IMR-90 (cell line): ENCODE data around the gene HOXD9. TPM values are rescaled to one million over a fixed set of nuclear protein-coding genes. Genes with fewer than 3 reads are reported as not detected.

Experiments used
- ATAC-seq: fragments of 200-7000 bp; cut with Tn5 transposase; 2 replicates; pipeline ENCODE4 v1.9.1; 2020; ENCODE audit warnings: low read depth, mild to moderate bottlenecking, moderate library complexity
- BruUV-seq: library from RNA; stranded (reverse); fragments of 400-500 nt; replicated peaks from 2 replicates; lab custom pipeline; 2021; lab: Mats Ljungman, UMichigan
- CTCF ChIA-PET: fragments of 300-600 bp; formaldehyde crosslinking; extraction: SDS; loops from one replicate; lab custom pipeline; 2021; ENCODE audit warnings: antibody characterized with exemption; lab: Yijun Ruan, JAX
- POLR2A ChIA-PET: fragments of 300-600 bp; sonication (Branson Sonifier 250); formaldehyde crosslinking; loops from one replicate; lab custom pipeline; 2022; ENCODE audit warnings: antibody characterized with exemption; ENCODE audit not compliant: unreplicated experiment; lab: Charles Lee
- DNase-seq: peaks from one replicate; pipeline ENCODE4 v3.0.0; 2013
- H2AFZ ChIP-seq: replicated peaks from 2 replicates; pipeline ENCODE3; 2013; ENCODE audit warnings: low read length, mild to moderate bottlenecking; ENCODE audit not compliant: poor library complexity
- H2AK5ac ChIP-seq: 2 replicates; pipeline ENCODE4 v1.6.1; 2013; ENCODE audit warnings: low read depth, low read length, inconsistent platforms
- H2AK9ac ChIP-seq: replicated peaks from 2 replicates; pipeline ENCODE3; 2013; ENCODE audit warnings: mild to moderate bottlenecking, low read depth, low read length, moderate library complexity; ENCODE audit not compliant: poor library complexity
- H2BK120ac ChIP-seq: 2 replicates; pipeline ENCODE4 v1.6.1; 2013; ENCODE audit warnings: low read depth, low read length, inconsistent platforms
- H2BK15ac ChIP-seq: 3 replicates; pipeline ENCODE4 v1.6.1; 2013; ENCODE audit warnings: low read depth, low read length, inconsistent platforms
- H2BK20ac ChIP-seq: 2 replicates; pipeline ENCODE4 v1.6.1; 2013; ENCODE audit warnings: low read depth, mild to moderate bottlenecking, inconsistent platforms, low read length, moderate library complexity
- H2BK5ac ChIP-seq: 2 replicates; pipeline ENCODE4 v1.6.1; 2013; ENCODE audit warnings: mild to moderate bottlenecking, low read depth, low read length, inconsistent platforms; ENCODE audit not compliant: poor library complexity, severe bottlenecking
- H3K14ac ChIP-seq: replicated peaks from 2 replicates; pipeline ENCODE4 v1.6.1; 2013; ENCODE audit warnings: low read depth, low read length, inconsistent platforms
- H3K18ac ChIP-seq: 2 replicates; pipeline ENCODE4 v1.6.1; 2013; ENCODE audit warnings: low read depth, low read length, control low read depth
- H3K23ac ChIP-seq: 2 replicates; pipeline ENCODE4 v1.6.1; 2013; ENCODE audit warnings: low read depth, low read length, inconsistent platforms
- H3K27ac ChIP-seq: 2 replicates; pipeline ENCODE4 v1.5.1; 2013; ENCODE audit warnings: mild to moderate bottlenecking, control low read depth, low read length; ENCODE audit not compliant: insufficient read depth
- H3K27me3 ChIP-seq: 2 replicates; pipeline ENCODE4 v1.6.1; 2013; ENCODE audit warnings: low read length; ENCODE audit not compliant: control insufficient read depth, insufficient read depth
- H3K36me3 ChIP-seq: 2 replicates; pipeline ENCODE4 v1.6.1; 2013; ENCODE audit warnings: low read length, mixed read lengths; ENCODE audit not compliant: control insufficient read depth, insufficient read depth
- H3K4ac ChIP-seq: 2 replicates; pipeline ENCODE4 v1.6.1; 2013; ENCODE audit warnings: low read depth, low read length, inconsistent platforms
- H3K4me1 ChIP-seq: 2 replicates; pipeline ENCODE4 v1.6.1; 2013; ENCODE audit warnings: low read length, mixed read lengths; ENCODE audit not compliant: control insufficient read depth, insufficient read depth
- H3K4me2 ChIP-seq: 2 replicates; pipeline ENCODE4 v1.6.1; 2013; ENCODE audit warnings: low read depth, mild to moderate bottlenecking, control low read depth, low read length, moderate library complexity
- H3K4me3 ChIP-seq: 2 replicates; pipeline ENCODE4 v1.5.1; 2013; ENCODE audit warnings: low read depth, mild to moderate bottlenecking, control low read depth, low read length, moderate library complexity; ENCODE audit not compliant: insufficient read depth
- H3K56ac ChIP-seq: 2 replicates; pipeline ENCODE4 v1.6.1; 2013; ENCODE audit warnings: low read length, inconsistent platforms; ENCODE audit not compliant: insufficient read depth; ENCODE audit errors: extremely low read depth
- H3K79me1 ChIP-seq, 2 experiments: 2 replicates each; pipeline ENCODE4 v1.6.1; 2013; ENCODE audit warnings: low read length in 2 of 2, inconsistent platforms in 1 of 2, low read depth in 1 of 2
- H3K9ac ChIP-seq: 2 replicates; pipeline ENCODE4 v1.6.1; 2013; ENCODE audit warnings: low read depth, low read length, control low read depth
- H3K9me1 ChIP-seq: 2 replicates; pipeline ENCODE4 v1.6.1; 2013; ENCODE audit warnings: low read length, inconsistent platforms; ENCODE audit not compliant: insufficient read depth
- H3K9me3 ChIP-seq: 2 replicates; pipeline ENCODE4 v1.6.1; 2013; ENCODE audit warnings: low read length; ENCODE audit not compliant: control insufficient read depth, insufficient read depth
- H4K20me1 ChIP-seq: 2 replicates; pipeline ENCODE4 v1.6.1; 2013; ENCODE audit warnings: low read length, inconsistent platforms; ENCODE audit not compliant: insufficient read depth
- H4K5ac ChIP-seq: 2 replicates; pipeline ENCODE4 v1.6.1; 2013; ENCODE audit warnings: mild to moderate bottlenecking, low read depth, low read length, control low read depth
- H4K8ac ChIP-seq, 2 experiments: 2 replicates each; pipeline ENCODE4 v1.6.1; 2013; ENCODE audit warnings: low read depth in 2 of 2, low read length in 2 of 2, control low read depth in 1 of 2, inconsistent platforms in 1 of 2
- H4K91ac ChIP-seq: 2 replicates; pipeline ENCODE4 v1.6.1; 2013; ENCODE audit warnings: low read depth, low read length, inconsistent platforms; ENCODE audit not compliant: insufficient read depth
- CEBPB ChIP-seq: IDR thresholded peaks from 2 replicates; pipeline ENCODE4 v1.6.1; 2012; ENCODE audit warnings: low read depth, low read length, improper control_type of control experiment
- MXI1 ChIP-seq: IDR thresholded peaks from 2 replicates; pipeline ENCODE4 v1.6.1; 2012; ENCODE audit warnings: low read depth, mild to moderate bottlenecking, low read length, moderate library complexity, borderline replicate concordance
- NFE2L2 ChIP-seq: fragments of 150-350 bp; IDR thresholded peaks from 2 replicates; pipeline ENCODE4 v1.6.1; 2016; ENCODE audit warnings: low read depth, mild to moderate bottlenecking, low read length
- WGBS, 2 experiments: methylation state at CpG; one replicate each; pipeline versions ENCODE4 v1.1.5 to v1.1.7; 2013; ENCODE audit warnings: missing lambda C conversion rate in 2 of 2; ENCODE audit not compliant: insufficient read length in 1 of 2; ENCODE audit errors: extremely low coverage in 2 of 2; 5-methylcytosine and 5-hydroxymethylcytosine counted together
- dilution Hi-C: fragments of 300-500 bp; cut with HindIII; formaldehyde crosslinking; loops from one replicate; pipeline ENCODE4 v1.14.3; 2018; ENCODE audit warnings: low sequenced_read_pairs; ENCODE audit not compliant: unreplicated experiment
- in situ Hi-C: fragments of 300-500 bp; cut with MboI; formaldehyde crosslinking; loops from 3 replicates; pipeline ENCODE4 v1.14.3; 2019; ENCODE audit warnings: low sequenced_read_pairs, inconsistent platforms, mixed read lengths
- intact Hi-C: fragments of 100-400 bp; cut with micrococcal nuclease; formaldehyde crosslinking; loops from 2 replicates; pipeline ENCODE4 v1.10.0; 2022
- polyA plus RNA-seq, 3 experiments: library from polyadenylated mRNA; depleted of rRNA; stranded (reverse); fragments of >200 nt; gene quantifications; 2 replicates each; pipeline ENCODE4 v1.2.3, GENCODE V29; 2012; ENCODE audit warnings: low replicate concordance in 1 of 3
- total RNA-seq: library from RNA; depleted of rRNA; stranded (reverse); fragments of >200 nt; gene quantifications from 2 replicates; pipeline ENCODE4 v1.2.3, GENCODE V29; 2012
- TF ChIP-seq, protein P1 (sequence below): fragments of 150-350 bp; IDR thresholded peaks from 2 replicates; pipeline ENCODE4 v1.6.1; 2016; ENCODE audit warnings: low read depth, mild to moderate bottlenecking, low read length, moderate library complexity, borderline replicate concordance

The HOXD9 gene
- total and polyA plus RNA-seq, 2 of the 4 experiments (the other 2 are of a cell fraction), result not detected

GRCh38 chr2:176106581-176107539, 15.7 kb upstream of the HOXD9 start, which contains the start of gene HOXD11:
HOXD11 (plus strand) TSS chr2:176107280; CDS start chr2:176107356, 76 bp downstream.
- H3K27me3 ChIP-seq, result peaks cover 92% of the 10 kb centered on the region
- H4K8ac ChIP-seq, result no peak within 1 kb of the TSS
- intact Hi-C loops, result no loop called here
- ChIA-PET CTCF (no interaction called here), POLR2A (no interaction called here)
- no peak within 1 kb of the TSS for H3K4me3 ChIP-seq
- TF ChIP-seq, protein P1, sequence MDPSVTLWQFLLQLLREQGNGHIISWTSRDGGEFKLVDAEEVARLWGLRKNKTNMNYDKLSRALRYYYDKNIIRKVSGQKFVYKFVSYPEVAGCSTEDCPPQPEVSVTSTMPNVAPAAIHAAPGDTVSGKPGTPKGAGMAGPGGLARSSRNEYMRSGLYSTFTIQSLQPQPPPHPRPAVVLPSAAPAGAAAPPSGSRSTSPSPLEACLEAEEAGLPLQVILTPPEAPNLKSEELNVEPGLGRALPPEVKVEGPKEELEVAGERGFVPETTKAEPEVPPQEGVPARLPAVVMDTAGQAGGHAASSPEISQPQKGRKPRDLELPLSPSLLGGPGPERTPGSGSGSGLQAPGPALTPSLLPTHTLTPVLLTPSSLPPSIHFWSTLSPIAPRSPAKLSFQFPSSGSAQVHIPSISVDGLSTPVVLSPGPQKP, result no peak
- TF ChIP-seq NFE2L2 (no peak), MXI1 (no peak), CEBPB (peak; percentile 77)
- no peak within 1 kb of the TSS for H3K27ac ChIP-seq
- no peak within 1 kb of the TSS for H3K9ac ChIP-seq
- 2% methylated on average over 22 of the region's 85 CpGs; no CpG with 5 or more reads in 1 of the 2 experiments for WGBS, 2 experiments
- peaks cover 5% of the 10 kb centered on the region for H3K9me3 ChIP-seq
- H3K56ac ChIP-seq, result no peak within 1 kb of the TSS
- H3K14ac ChIP-seq, result no peak within 1 kb of the TSS
- H4K91ac ChIP-seq, result no peak within 1 kb of the TSS
- no peak within 1 kb of the TSS for H3K18ac ChIP-seq
- H2BK5ac ChIP-seq, result no peak within 1 kb of the TSS
- no peaks in the 10 kb centered on the region for H3K4me1 ChIP-seq
- H2AK5ac ChIP-seq, result no peak within 1 kb of the TSS
- no peak within 1 kb of the TSS for H3K4ac ChIP-seq
- H2BK20ac ChIP-seq, result no peak within 1 kb of the TSS
- in situ Hi-C loops, result no loop called here
- no peaks in the 10 kb centered on the region for H4K20me1 ChIP-seq
- BruUV-seq, result no TSS peak
- no peak within 1 kb of the TSS for H4K5ac ChIP-seq
- ATAC-seq (no peak; the same call in 1 of the 2 replicates), DNase-seq (no peak)
- no peak within 1 kb of the TSS for H2BK15ac ChIP-seq
- no peak within 1 kb of the TSS for H2AK9ac ChIP-seq
- H3K36me3 ChIP-seq, result no peaks in the 10 kb centered on the region
- H3K4me2 ChIP-seq, result no peak within 1 kb of the TSS; the same call in 1 of the 2 replicates
- dilution Hi-C loops, result no loop called here
- no peaks in the 10 kb centered on the region for H3K9me1 ChIP-seq
- no peak within 1 kb of the TSS for H2AFZ ChIP-seq
- H3K79me1 ChIP-seq, result no peaks in the 10 kb centered on the region
- H2BK120ac ChIP-seq, result no peak within 1 kb of the TSS
- no peak within 1 kb of the TSS for H3K23ac ChIP-seq
